Skeletal muscle tissue (tissue), 4 donors: ENCODE results near the gene KRT85. TPM values are rescaled to one million over a fixed set of nuclear protein-coding genes. Genes with fewer than 3 reads are reported as not detected.

Experiments used
- H3K27ac ChIP-seq: one replicate; pipeline ENCODE4 v1.7.0; 2013; ENCODE audit warnings: mild to moderate bottlenecking, low read depth, low read length, inconsistent platforms
- H3K27me3 ChIP-seq, 3 donors: one replicate each; pipeline ENCODE4 v1.7.0; 2013; ENCODE audit warnings: low read length in 3 of 3; ENCODE audit not compliant: control insufficient read depth in 3 of 3, insufficient read depth in 3 of 3
- H3K36me3 ChIP-seq, 3 donors: one replicate each; pipeline ENCODE4 v1.7.0; 2013; ENCODE audit warnings: low read length in 3 of 3; ENCODE audit not compliant: control insufficient read depth in 3 of 3, insufficient read depth in 3 of 3
- H3K4me1 ChIP-seq, 3 donors: one replicate each; pipeline ENCODE4 v1.7.0; 2013; ENCODE audit warnings: low read length in 3 of 3, mild to moderate bottlenecking in 3 of 3; ENCODE audit not compliant: control insufficient read depth in 3 of 3, insufficient read depth in 3 of 3
- H3K4me3 ChIP-seq, 3 donors: one replicate each; pipeline ENCODE4 v1.7.0; 2013; ENCODE audit warnings: low read length in 3 of 3
- H3K9ac ChIP-seq, 3 donors: one replicate each; pipeline ENCODE4 v1.7.0; 2013; ENCODE audit warnings: low read length in 3 of 3, mild to moderate bottlenecking in 3 of 3, moderate library complexity in 2 of 3, low read depth in 1 of 3
- H3K9me3 ChIP-seq, 3 donors: one replicate each; pipeline ENCODE4 v1.7.0; 2013; ENCODE audit warnings: low read length in 3 of 3; ENCODE audit not compliant: control insufficient read depth in 3 of 3
- total RNA-seq: library from RNA; depleted of rRNA; stranded (reverse); fragments of >200 nt; gene quantifications from one replicate; pipeline ENCODE4 v1.2.3, GENCODE V29; 2014
- donor health status: Osteomylitis.

Gene KRT85
- total RNA-seq, 1 donor from 2014 or later = 0.52 TPM

DNA sequence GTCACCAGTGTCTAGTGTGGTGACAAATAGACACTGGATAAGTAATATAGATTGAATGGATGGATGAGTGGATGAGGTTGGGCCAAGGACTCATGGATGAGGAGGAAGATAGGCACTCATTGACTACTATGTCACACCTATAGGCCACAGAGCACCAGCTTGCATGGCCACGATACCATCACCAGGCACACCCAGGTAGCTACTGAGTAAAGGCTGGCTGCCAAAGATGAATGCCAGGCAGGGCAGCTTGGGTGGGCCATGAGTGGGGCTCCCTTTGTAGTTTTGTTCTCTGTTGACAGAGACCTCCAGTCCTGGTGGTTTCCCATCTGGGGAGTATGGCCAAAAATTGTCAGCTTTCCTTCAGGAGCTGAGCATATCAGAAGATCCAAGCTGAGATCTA, 34.9 kb downstream of the KRT85 start:
- Histone ChIP-seq H3K9me3 (peaks cover 0 to 2% (median 0%) of the 10 kb centered on the region in 3 donors), H3K36me3 (no peaks in the 10 kb centered on the region), H3K27me3 (peaks cover 0 to 12% (median 8%) of the 10 kb centered on the region in 3 donors), H3K4me1 (no peaks in the 10 kb centered on the region), H3K9ac (no peak overlapping the region), H3K4me3 (no peak overlapping the region), H3K27ac (no peak overlapping the region)

DNA sequence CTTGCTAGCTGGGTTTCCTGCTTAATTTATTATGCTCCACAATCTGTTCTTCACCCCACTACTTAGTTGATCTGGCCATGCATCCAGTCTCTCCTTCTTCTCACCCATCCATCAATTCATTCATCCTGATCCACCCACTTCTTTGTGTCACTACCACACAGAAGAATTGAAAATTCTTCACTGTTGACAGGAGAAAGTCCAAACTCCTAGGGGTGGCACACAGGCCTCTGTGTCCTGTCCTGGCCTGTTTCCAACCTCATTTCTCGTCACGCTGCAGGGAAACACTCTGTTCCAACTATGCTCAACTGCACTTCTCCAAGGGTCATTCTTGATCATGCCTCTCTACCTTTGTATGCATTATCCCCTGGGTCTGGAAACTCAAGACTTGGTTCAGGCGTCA, 35.4 kb downstream of the KRT85 start:
- H3K9me3 ChIP-seq = peaks cover 0 to 2% (median 0%) of the 10 kb centered on the region in 3 donors
- H3K27me3 ChIP-seq = peaks cover 0 to 12% (median 8%) of the 10 kb centered on the region in 3 donors
- no peak overlapping the region for H3K9ac ChIP-seq
- no peaks in the 10 kb centered on the region for H3K4me1 ChIP-seq
- H3K27ac ChIP-seq = no peak overlapping the region
- no peak overlapping the region for H3K4me3 ChIP-seq
- H3K36me3 ChIP-seq = no peaks in the 10 kb centered on the region

DNA sequence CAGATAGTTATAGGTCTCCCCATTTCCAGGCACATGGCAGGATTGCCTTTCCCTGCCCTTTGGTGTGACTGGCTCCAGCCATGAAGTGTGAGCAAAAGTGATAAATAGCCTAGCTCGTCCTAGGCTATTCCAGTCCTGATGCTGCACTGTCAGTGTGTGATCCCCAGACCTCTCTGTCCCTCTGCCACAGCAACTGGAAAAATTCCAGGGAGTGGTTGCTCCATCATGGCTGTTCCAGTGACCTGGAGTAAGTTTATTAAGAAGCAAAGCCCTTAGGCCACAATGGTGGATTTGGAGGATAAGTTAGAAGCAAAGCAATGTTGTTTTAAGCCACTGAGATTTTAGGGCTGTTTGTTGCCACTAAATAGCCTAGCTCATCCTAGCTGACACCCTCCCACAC, 36.2 kb downstream of the KRT85 start:
- peaks cover 0 to 2% (median 0%) of the 10 kb centered on the region in 3 donors for H3K9me3 ChIP-seq
- peaks cover 0 to 12% (median 8%) of the 10 kb centered on the region in 3 donors for H3K27me3 ChIP-seq

DNA sequence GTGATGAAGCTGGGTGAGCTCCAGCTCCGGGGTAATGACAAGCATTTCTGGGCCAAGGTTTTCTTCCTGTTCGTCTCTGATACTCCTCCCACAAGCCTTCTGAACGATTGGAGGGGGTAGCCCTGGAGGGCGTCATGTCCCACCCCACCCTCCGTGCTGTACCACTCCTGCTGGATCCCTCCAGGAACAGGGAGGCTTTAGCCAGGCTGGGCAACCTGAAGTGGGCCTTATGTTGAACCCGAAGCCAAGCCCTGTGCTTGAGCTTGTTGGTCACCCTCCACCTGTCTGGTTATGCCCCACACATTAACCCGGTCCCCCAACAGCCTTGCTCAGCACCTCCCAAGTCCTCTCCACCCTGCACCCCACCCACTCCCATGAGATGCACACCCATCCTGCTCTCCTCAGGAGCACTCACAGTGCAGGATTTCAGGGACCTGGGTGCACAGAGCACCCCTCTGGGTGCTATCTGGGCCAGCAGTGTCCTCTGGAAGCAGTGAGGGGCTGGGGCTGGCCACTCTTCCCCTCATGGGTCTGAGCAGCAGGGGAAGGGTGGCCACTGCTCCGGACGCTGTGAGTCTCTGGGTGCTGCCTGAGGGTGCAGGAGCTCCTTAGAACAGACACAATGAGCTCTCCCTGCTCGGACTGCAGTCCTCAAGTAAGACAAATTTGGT, 39.3 kb downstream of the KRT85 start:
- Histone ChIP-seq H3K27me3 (peaks cover 0 to 27% (median 8%) of the 10 kb centered on the region in 3 donors), H3K9ac (no peak overlapping the region), H3K4me1 (no peaks in the 10 kb centered on the region), H3K4me3 (no peak overlapping the region), H3K27ac (no peak overlapping the region), H3K9me3 (no peaks in the 10 kb centered on the region), H3K36me3 (no peaks in the 10 kb centered on the region)

More for the DNA sequence above, 36.2 kb downstream of the KRT85 start:
- no peak overlapping the region for H3K27ac ChIP-seq
- no peaks in the 10 kb centered on the region for H3K36me3 ChIP-seq
- no peak overlapping the region for H3K4me3 ChIP-seq
- H3K9ac ChIP-seq = no peak overlapping the region
- H3K4me1 ChIP-seq = no peaks in the 10 kb centered on the region

DNA sequence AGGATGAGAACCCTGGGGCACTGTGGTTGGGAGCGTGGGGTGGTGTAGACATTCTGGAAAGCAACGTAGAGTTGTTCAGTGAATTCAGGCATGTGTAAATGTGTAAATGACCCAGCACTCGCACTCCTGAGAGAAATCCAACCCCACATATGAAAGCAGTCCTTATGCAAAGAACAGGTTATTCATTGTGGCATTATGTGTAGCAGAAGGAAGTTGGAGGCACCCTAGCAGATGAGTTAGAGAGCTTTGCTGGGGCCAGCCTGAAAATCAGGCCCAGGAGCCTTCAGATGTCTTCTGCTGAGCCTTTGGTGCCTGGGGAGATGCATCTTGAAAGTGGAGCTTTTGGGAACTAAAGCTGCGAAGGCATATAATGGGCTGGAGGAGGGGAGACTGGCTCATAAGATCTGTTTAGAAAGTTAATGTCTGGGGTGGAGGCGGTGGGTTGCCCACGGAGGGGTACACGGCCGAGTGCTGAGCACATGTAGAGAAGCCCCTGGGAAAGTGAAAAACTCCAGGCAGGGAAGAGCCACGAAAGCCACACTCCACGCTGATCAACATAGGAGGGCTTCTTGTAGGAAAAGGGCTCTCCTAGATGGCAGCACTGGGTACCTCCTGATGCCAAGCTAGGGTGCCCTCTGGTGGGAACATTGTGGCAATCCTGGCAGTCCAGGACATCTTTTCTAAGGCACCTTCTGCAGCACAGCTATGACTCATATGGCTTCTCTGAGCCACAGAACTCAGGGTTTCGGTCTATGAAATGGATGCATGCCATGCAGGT, 40.0 kb downstream of the KRT85 start:
- peaks cover 4 to 34% (median 14%) of the 10 kb centered on the region in 3 donors for H3K27me3 ChIP-seq
- H3K27ac ChIP-seq = no peak overlapping the region
- no peak overlapping the region for H3K4me3 ChIP-seq
- H3K9me3 ChIP-seq = no peaks in the 10 kb centered on the region
- H3K9ac ChIP-seq = no peak overlapping the region
- no peaks in the 10 kb centered on the region for H3K36me3 ChIP-seq
- H3K4me1 ChIP-seq = no peaks in the 10 kb centered on the region

DNA sequence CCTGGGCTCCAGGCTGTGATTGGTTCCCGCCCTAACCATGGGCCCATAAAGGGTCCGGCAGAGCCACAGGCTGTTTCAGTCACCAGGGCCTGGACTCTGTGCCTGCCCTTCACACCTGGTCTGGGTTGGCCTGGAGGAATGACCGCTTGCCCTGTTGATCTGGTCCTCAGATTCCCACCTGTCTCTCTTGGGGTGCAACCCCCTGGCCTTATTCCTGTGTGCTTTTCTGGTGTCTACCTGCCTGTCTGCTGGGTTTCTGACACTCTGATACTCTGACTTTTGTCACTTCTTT, 43.2 kb downstream of the KRT85 start:
- H3K27me3 ChIP-seq = peaks cover 18 to 56% (median 36%) of the 10 kb centered on the region in 3 donors

DNA sequence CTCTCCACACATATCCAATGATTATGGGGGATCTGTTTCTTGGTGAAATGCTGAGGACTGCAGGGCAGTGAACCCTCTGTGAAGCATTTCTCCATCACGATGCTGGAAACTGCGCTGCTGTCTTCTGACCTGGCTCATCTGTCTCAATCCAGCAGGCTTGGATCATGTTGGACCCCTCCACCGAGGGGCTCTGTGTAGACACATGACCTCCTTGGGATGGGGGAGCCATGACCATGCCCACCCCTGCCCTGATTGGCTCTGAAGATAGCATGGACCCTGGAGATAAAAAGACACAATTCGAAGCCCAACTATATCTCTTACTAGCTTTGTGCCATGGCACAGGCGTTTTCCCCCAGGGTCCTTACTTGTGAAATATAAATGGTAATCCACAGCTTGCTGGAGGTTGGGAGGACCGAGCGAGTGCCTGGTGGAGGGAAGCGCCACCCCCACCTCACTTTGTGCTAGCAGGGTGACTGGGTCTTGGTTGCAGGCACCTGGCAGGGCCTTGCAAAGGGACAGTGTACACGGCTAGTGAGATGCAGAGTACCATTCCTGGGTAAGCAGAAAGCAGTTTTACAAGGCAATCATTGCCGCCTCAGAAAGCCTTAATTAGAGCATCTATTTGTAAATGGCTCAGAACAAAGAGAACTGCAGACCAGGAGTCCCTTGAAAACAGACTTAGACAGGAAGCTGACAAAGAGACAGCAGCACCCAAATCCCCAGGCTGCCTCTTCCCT, 43.7 kb downstream of the KRT85 start:
- Histone ChIP-seq H3K4me1 (no peaks in the 10 kb centered on the region), H3K4me3 (no peak overlapping the region), H3K27ac (no peak overlapping the region), H3K27me3 (peaks cover 18 to 58% (median 35%) of the 10 kb centered on the region in 3 donors), H3K9me3 (no peaks in the 10 kb centered on the region), H3K36me3 (no peaks in the 10 kb centered on the region), H3K9ac (no peak overlapping the region)

More for the DNA sequence above, 43.2 kb downstream of the KRT85 start:
- Histone ChIP-seq H3K9ac (no peak overlapping the region), H3K36me3 (no peaks in the 10 kb centered on the region), H3K27ac (no peak overlapping the region), H3K4me1 (no peaks in the 10 kb centered on the region), H3K9me3 (no peaks in the 10 kb centered on the region), H3K4me3 (no peak overlapping the region)

DNA sequence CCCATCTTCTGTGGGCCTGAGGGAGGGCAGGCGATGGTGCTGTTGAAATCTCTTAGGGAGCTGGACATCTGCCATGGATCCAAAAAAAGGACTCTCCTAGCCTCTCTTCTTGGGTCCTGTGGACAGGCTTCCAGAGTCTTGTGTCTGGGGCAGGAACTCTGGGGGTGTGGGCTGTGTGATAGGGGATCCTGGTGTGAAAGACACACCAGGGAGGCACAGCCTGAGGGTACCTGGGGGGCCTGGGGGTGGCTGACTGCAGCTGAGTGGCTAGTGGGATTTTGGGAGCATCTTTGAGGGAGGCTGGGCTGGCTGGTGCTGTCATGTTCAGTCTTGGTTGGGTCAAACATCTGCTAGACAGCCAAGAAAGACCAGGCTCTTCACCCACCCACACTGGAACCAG, 44.3 kb downstream of the KRT85 start:
- Histone ChIP-seq H3K27me3 (peaks cover 18 to 54% (median 35%) of the 10 kb centered on the region in 3 donors), H3K27ac (no peak overlapping the region), H3K4me3 (no peak overlapping the region)

DNA sequence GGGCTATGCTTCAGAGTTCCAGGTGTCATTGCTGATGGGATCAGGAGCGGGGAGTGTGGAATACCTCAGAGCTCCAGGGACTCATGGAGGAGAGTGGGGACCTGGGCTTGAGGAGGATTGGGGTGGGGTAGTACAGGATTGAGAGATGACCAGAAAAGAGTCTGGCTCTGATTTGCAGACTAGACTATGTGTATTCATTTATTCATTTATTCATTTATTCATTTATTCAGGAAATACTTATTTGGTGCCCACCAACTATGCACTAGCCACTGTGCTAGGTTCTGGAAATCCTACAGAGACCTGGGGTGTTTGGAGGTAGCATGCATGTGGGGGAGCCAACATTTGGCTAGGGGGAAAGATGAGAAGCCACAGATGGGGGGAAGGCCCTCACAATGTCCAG, 45.2 kb downstream of the KRT85 start:
- Histone ChIP-seq H3K9ac (no peak overlapping the region), H3K27me3 (peaks cover 18 to 51% (median 35%) of the 10 kb centered on the region in 3 donors), H3K9me3 (no peaks in the 10 kb centered on the region), H3K27ac (no peak overlapping the region), H3K36me3 (no peaks in the 10 kb centered on the region), H3K4me3 (no peak overlapping the region), H3K4me1 (no peaks in the 10 kb centered on the region)

More for the DNA sequence above, 44.3 kb downstream of the KRT85 start:
- Histone ChIP-seq H3K9me3 (no peaks in the 10 kb centered on the region), H3K9ac (no peak overlapping the region), H3K36me3 (no peaks in the 10 kb centered on the region), H3K4me1 (no peaks in the 10 kb centered on the region)

DNA sequence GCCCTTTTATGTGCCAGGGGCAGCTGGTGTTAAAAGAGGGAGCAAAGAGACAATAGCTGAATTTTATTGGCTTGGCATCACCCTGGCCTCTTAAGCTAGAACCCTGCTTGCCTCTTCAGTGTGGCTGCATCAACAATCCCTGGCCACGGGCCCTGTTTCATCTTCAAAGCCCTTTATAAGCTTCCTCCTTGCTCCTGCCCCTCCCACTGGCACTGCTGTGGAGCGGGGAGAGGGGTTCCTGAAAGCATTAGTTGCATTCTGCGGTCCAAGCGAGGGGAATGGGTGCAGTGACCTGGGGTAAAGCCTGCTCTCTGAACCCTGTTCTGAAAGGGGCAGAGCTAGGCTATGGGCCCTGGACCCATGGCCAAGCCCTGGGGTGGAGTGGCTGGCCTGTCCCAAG, 45.9 kb downstream of the KRT85 start:
- Histone ChIP-seq H3K4me3 (no peak overlapping the region), H3K36me3 (no peaks in the 10 kb centered on the region), H3K4me1 (no peaks in the 10 kb centered on the region), H3K9me3 (no peaks in the 10 kb centered on the region), H3K27me3 (peaks cover 18 to 51% (median 35%) of the 10 kb centered on the region in 3 donors), H3K27ac (no peak overlapping the region), H3K9ac (no peak overlapping the region)
